CD14-positive monocyte (primary cell): ENCODE measurements around the gene DNAH11. TPM values are rescaled to one million over a fixed set of nuclear protein-coding genes. Genes with fewer than 3 reads are reported as not detected.

Experiments
- DNase-seq, 3 donors: peaks; one replicate each; pipeline ENCODE4 v3.0.0-alpha.2; 2011 to 2022
- H2AFZ ChIP-seq: 2 replicates; pipeline ENCODE4 v1.6.0; 2012; ENCODE audit warnings: mild to moderate bottlenecking, low read depth, low read length, inconsistent platforms; ENCODE audit not compliant: insufficient read depth, poor library complexity, severe bottlenecking
- H3K27ac ChIP-seq, 2 donors: 1 replicate in 1 of 2; 2 replicates in 1 of 2; pipeline ENCODE4 v1.5.1; 2012 to 2013; ENCODE audit warnings: low read length in 2 of 2, control low read depth in 1 of 2, inconsistent platforms in 1 of 2, low read depth in 1 of 2, mild to moderate bottlenecking in 1 of 2
- H3K27me3 ChIP-seq, 2 donors: one replicate each; pipeline versions ENCODE4 v1.6.0 to v1.6.1; 2011 to 2013; ENCODE audit warnings: low read length in 2 of 2; ENCODE audit not compliant: control insufficient read depth in 2 of 2, insufficient read depth in 2 of 2
- H3K36me3 ChIP-seq, 2 donors: replicated peaks in 1 of 2; 1 replicate in 1 of 2; 2 replicates in 1 of 2; pipeline versions ENCODE4 v1.5.1 to v1.6.1; 2012 to 2013; ENCODE audit warnings: low read length in 2 of 2, control low read depth in 1 of 2, inconsistent platforms in 1 of 2, mild to moderate bottlenecking in 1 of 2; ENCODE audit not compliant: insufficient read depth in 2 of 2, control insufficient read depth in 1 of 2
- H3K4me1 ChIP-seq, 2 donors: 1 replicate in 1 of 2; 2 replicates in 1 of 2; pipeline versions ENCODE4 v1.5.1 to v1.6.1; 2012 to 2013; ENCODE audit warnings: low read length in 2 of 2, control low read depth in 1 of 2, inconsistent platforms in 1 of 2, mild to moderate bottlenecking in 1 of 2, moderate library complexity in 1 of 2; ENCODE audit not compliant: insufficient read depth in 2 of 2, control insufficient read depth in 1 of 2
- H3K4me2 ChIP-seq: replicated peaks from 2 replicates; pipeline ENCODE3; 2012; ENCODE audit warnings: low read length, moderate library complexity, mild to moderate bottlenecking; ENCODE audit not compliant: poor library complexity, severe bottlenecking; ENCODE audit errors: extremely low read depth
- H3K4me3 ChIP-seq, 3 experiments: fragments of 200-600 bp in 1 of 3; sonication (generic) in 1 of 3; replicated peaks in 1 of 3; 1 replicate in 2 of 3; 2 replicates in 1 of 3; pipeline ENCODE4 v1.5.1; 2011 to 2013; ENCODE audit warnings: low read length in 3 of 3, mild to moderate bottlenecking in 3 of 3, control low read depth in 2 of 3, low read depth in 2 of 3, inconsistent platforms in 1 of 3, moderate library complexity in 1 of 3
- H3K79me2 ChIP-seq: 2 replicates; pipeline ENCODE4 v1.6.0; 2012; ENCODE audit warnings: mild to moderate bottlenecking, control low read depth, inconsistent platforms, low read length, moderate library complexity; ENCODE audit not compliant: insufficient read depth
- H3K9ac ChIP-seq: 2 replicates; pipeline ENCODE4 v1.6.0; 2017; ENCODE audit warnings: low read length, mild to moderate bottlenecking; ENCODE audit not compliant: insufficient read depth, poor library complexity, severe bottlenecking
- H3K9me3 ChIP-seq, 2 donors: replicated peaks in 1 of 2; 1 replicate in 1 of 2; 2 replicates in 1 of 2; pipeline versions ENCODE4 v1.5.1 to v1.6.1; 2012 to 2013; ENCODE audit warnings: low read length in 2 of 2, control low read depth in 1 of 2; ENCODE audit not compliant: control insufficient read depth in 1 of 2, insufficient read depth in 1 of 2
- H4K20me1 ChIP-seq: 2 replicates; pipeline ENCODE4 v1.6.0; 2012; ENCODE audit warnings: mild to moderate bottlenecking, low read length, control low read depth, moderate library complexity; ENCODE audit not compliant: insufficient read depth
- H3K27ac Mint-ChIP-seq, 7 donors: one replicate each; pipeline ENCODE4 v1.8.0; 2020; ENCODE audit warnings: mild to moderate bottlenecking in 7 of 7, mixed read lengths in 7 of 7, moderate library complexity in 6 of 7, inconsistent platforms in 2 of 7
- H3K27me3 Mint-ChIP-seq, 3 donors: one replicate each; pipeline ENCODE4 v1.8.0; 2021 to 2022; ENCODE audit warnings: low read depth in 3 of 3, mild to moderate bottlenecking in 3 of 3, mixed read lengths in 3 of 3, moderate library complexity in 3 of 3, inconsistent platforms in 1 of 3
- H3K36me3 Mint-ChIP-seq, 2 donors: one replicate each; pipeline ENCODE4 v1.8.0; 2020; ENCODE audit warnings: mixed read lengths in 2 of 2, inconsistent platforms in 1 of 2, mild to moderate bottlenecking in 1 of 2
- H3K4me1 Mint-ChIP-seq: one replicate; pipeline ENCODE4 v1.8.0; 2020; ENCODE audit warnings: mild to moderate bottlenecking, mixed read lengths
- H3K4me3 Mint-ChIP-seq, 2 donors: one replicate each; pipeline ENCODE4 v1.8.0; 2020; ENCODE audit warnings: mild to moderate bottlenecking in 2 of 2, mixed read lengths in 2 of 2, moderate library complexity in 1 of 2
- H3K9me3 Mint-ChIP-seq, 7 donors: one replicate each; pipeline ENCODE4 v1.8.0; 2020 to 2022; ENCODE audit warnings: mixed read lengths in 7 of 7, mild to moderate bottlenecking in 6 of 7, moderate library complexity in 6 of 7, inconsistent platforms in 2 of 7
- CTCF ChIP-seq: fragments of 200-600 bp; IDR thresholded peaks from one replicate; pipeline ENCODE4 v1.8.0; 2022; ENCODE audit warnings: antibody characterized with exemption, mild to moderate bottlenecking
- WGBS: methylation state at CpG from one replicate; pipeline ENCODE4 v1.1.5; 2013; ENCODE audit warnings: missing lambda C conversion rate; ENCODE audit not compliant: insufficient coverage; 5-methylcytosine and 5-hydroxymethylcytosine counted together
- intact Hi-C, 2 donors: fragments of 100-400 bp; cut with micrococcal nuclease; formaldehyde crosslinking; loops; one replicate each; pipeline versions ENCODE4 v1.15.0 to v1.15.1; 2023
- polyA plus RNA-seq, 3 donors: library from polyadenylated mRNA; depleted of rRNA in 1 of 3; unstranded in 2 of 3; stranded (reverse) in 1 of 3; fragments of 300-500 nt in 2 of 3; fragments of >200 nt in 1 of 3; fragmentation: Illumina TruSeq in 2 of 3; gene quantifications; 1 replicate in 2 of 3; 2 replicates in 1 of 3; pipeline ENCODE4 v1.2.3, GENCODE V29; 2012 to 2021

The DNAH11 gene
- polyA plus RNA-seq, 3 donors: not detected

- Histone ChIP-seq H4K20me1 (no peaks in the 10 kb centered on the region), H3K9me3 (no peaks in the 10 kb centered on the region), H3K4me1 (peaks cover 31 to 51% of the 10 kb centered on the region in 2 donors), H3K27me3 (no peaks in the 10 kb centered on the region), H3K27ac (peak within 1 kb of the TSS in 1 of 2 donors; percentile 51), H2AFZ (peak within 1 kb of the TSS; percentile 88), H3K36me3 (no peaks in the 10 kb centered on the region), H3K79me2 (peaks cover 46% of the 10 kb centered on the region), H3K9ac (peak within 1 kb of the TSS; percentile 64), H3K4me2 (peak within 1 kb of the TSS; percentile 94), H3K4me3 (peak within 1 kb of the TSS; percentile 56 to 83 (median 64))
- Mint-ChIP-seq H3K27me3 (peaks cover 2 to 6% (median 5%) of the 10 kb centered on the region in 3 donors), H3K27ac (peak within 1 kb of the TSS in 5 of 7 donors; percentile 54 to 82 (median 71)), H3K9me3 (no peaks in the 10 kb centered on the region), H3K4me3 (peak within 1 kb of the TSS; percentile 93 to 100), H3K4me1 (peaks cover 46% of the 10 kb centered on the region), H3K36me3 (no peaks in the 10 kb centered on the region)
- intact Hi-C loops: no loop called here
- under 1% methylated on average over 82 of the region's 83 CpGs for WGBS
- peak; percentile 16 to 28 (median 20) for DNase-seq
- no peak for TF ChIP-seq CTCF
Observed at GRCh38 chr7:21945454-21946221, 402.8 kb downstream of the DNAH11 start, which contains the start of gene CDCA7L. Gene CDCA7L (minus strand): TSS chr7:21945899. CDS start chr7:21945804, 95 bp downstream.

GRCh38 chr7:21946222-21946709 lies 403.4 kb downstream of the DNAH11 start:
- Histone ChIP-seq H3K36me3 (no peaks in the 10 kb centered on the region), H4K20me1 (no peaks in the 10 kb centered on the region), H3K9ac (peak overlapping the region; percentile 64), H3K9me3 (no peaks in the 10 kb centered on the region), H3K27me3 (no peaks in the 10 kb centered on the region), H3K4me2 (peak overlapping the region; percentile 94), H3K27ac (peak overlapping the region in 1 of 2 donors; percentile 51), H3K79me2 (peaks cover 39% of the 10 kb centered on the region), H3K4me3 (peak overlapping the region; percentile 56 to 83 (median 64)), H3K4me1 (peaks cover 31 to 45% of the 10 kb centered on the region in 2 donors), H2AFZ (peak overlapping the region; percentile 88)
- intact Hi-C loops: no loop called here
- H3K4me3 Mint-ChIP-seq: peak overlapping the region; percentile 93 to 100
- WGBS: 8% methylated on average over 4 of the region's 8 CpGs
- DNase-seq: no peak
- TF ChIP-seq CTCF: no peak
- peaks cover 44% of the 10 kb centered on the region for H3K4me1 Mint-ChIP-seq
- no peaks in the 10 kb centered on the region for H3K9me3 Mint-ChIP-seq
- H3K36me3 Mint-ChIP-seq: no peaks in the 10 kb centered on the region
- H3K27me3 Mint-ChIP-seq: peaks cover 2 to 6% (median 5%) of the 10 kb centered on the region in 3 donors
- peak overlapping the region in 1 of 7 donors; percentile 54 for H3K27ac Mint-ChIP-seq
